SK-N-SH treated with all-trans-retinoic acid at 6 μM for 48 hours (cell line): ENCODE data around the gene S100A16.

Source experiments
- PATZ1 ChIP-seq: fragments of 250-450 bp; sonication (Bioruptor Pico); IDR thresholded peaks from 2 replicates; pipeline ENCODE4 v1.8.0; 2020; ENCODE audit warnings: mild to moderate bottlenecking, moderate library complexity, borderline replicate concordance
- POU6F1 ChIP-seq: fragments of 250-450 bp; sonication (Bioruptor Pico); IDR thresholded peaks from 2 replicates; pipeline ENCODE4 v1.8.0; 2021; ENCODE audit warnings: low read depth, mild to moderate bottlenecking, moderate library complexity, borderline replicate concordance
- SNAI2 ChIP-seq: fragments of 250-450 bp; sonication (Bioruptor Pico); IDR thresholded peaks from 2 replicates; pipeline ENCODE4 v1.5.0; 2020; ENCODE audit warnings: mild to moderate bottlenecking, moderate library complexity
- ZFP3 ChIP-seq: fragments of 250-450 bp; sonication (Bioruptor Pico); IDR thresholded peaks from 2 replicates; pipeline ENCODE4 v1.5.0; 2020; ENCODE audit warnings: mild to moderate bottlenecking, moderate library complexity
- ZNF565 ChIP-seq: fragments of 450-650 bp; formaldehyde crosslinking; conservative IDR thresholded peaks from 2 replicates; pipeline ENCODE4 v1.5.0; 2020; ENCODE audit warnings: low read depth, mild to moderate bottlenecking, moderate library complexity
- ZNF70 ChIP-seq: fragments of 450-650 bp; formaldehyde crosslinking; IDR thresholded peaks from 2 replicates; pipeline ENCODE4 v1.5.0; 2020; ENCODE audit warnings: mild to moderate bottlenecking, moderate library complexity

DNA sequence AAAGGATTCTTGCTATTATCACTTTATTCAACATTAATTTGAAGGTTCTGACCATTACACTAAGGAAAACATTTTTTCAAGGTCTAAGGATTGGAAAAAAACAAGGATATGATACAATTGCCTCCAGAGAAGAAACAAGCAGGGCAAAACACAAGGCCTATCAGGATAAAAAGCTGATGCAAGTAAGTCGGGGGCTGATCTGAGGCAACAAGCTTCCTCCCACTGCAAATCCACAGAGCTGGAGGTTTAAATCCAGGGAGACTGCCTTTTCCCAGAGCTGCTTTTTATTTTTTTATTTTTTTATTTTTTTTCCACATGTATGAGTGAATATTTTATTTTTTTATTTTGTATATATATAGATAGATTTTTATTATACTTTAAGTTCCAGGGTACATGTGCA is 27.9 kb downstream of the S100A16 start:
- TF ChIP-seq ZFP3: no peak
- TF ChIP-seq ZNF70 (CRISPR knock-in tag): no peak
- no peak for TF ChIP-seq POU6F1 (CRISPR knock-in tag)
- no peak for TF ChIP-seq SNAI2 (CRISPR knock-in tag)
- no peak for TF ChIP-seq ZNF565
- no peak for TF ChIP-seq PATZ1 (CRISPR knock-in tag)
